HepG2 (cell line): ENCODE measurements around the gene NEURL2. TPM values are rescaled to one million over a fixed set of nuclear protein-coding genes. Genes with fewer than 3 reads are reported as not detected.

ENCODE experiments used
- ADNP ChIP-seq: sonication (generic); formaldehyde crosslinking; IDR thresholded peaks from 2 replicates; pipeline ENCODE4 v1.4.0; 2020; ENCODE audit warnings: missing genetic modification reagents
- CBX1 ChIP-seq: IDR thresholded peaks from one replicate; pipeline ENCODE4 v1.6.1; 2016; ENCODE audit warnings: antibody characterized with exemption, low read depth
- ESRRA ChIP-seq: sonication (generic); formaldehyde crosslinking; IDR thresholded peaks from 2 replicates; pipeline ENCODE4 v1.5.1; 2020; ENCODE audit warnings: mild to moderate bottlenecking, low read depth, missing genetic modification reagents
- HCFC1 ChIP-seq: fragments of 150-350 bp; IDR thresholded peaks from 2 replicates; pipeline ENCODE4 v1.6.1; 2014; ENCODE audit warnings: low read depth, low read length
- HNF4A ChIP-seq: sonication (generic); formaldehyde crosslinking; IDR thresholded peaks from 2 replicates; pipeline ENCODE4 v1.4.0; 2020; ENCODE audit warnings: missing genetic modification reagents
- KAT8 ChIP-seq: IDR thresholded peaks from 2 replicates; pipeline ENCODE4 v1.6.1; 2016; ENCODE audit warnings: missing genetic modification reagents, missing compliant biosample characterization
- NAIF1 ChIP-seq: sonication (generic); formaldehyde crosslinking; IDR thresholded peaks from 2 replicates; pipeline ENCODE4 v1.5.0; 2020; ENCODE audit warnings: mild to moderate bottlenecking, missing genetic modification reagents, borderline replicate concordance
- NR2F6 ChIP-seq, 2 experiments: IDR thresholded peaks; 2 replicates each; pipeline ENCODE4 v1.6.1; 2016; ENCODE audit warnings: antibody characterized with exemption in 1 of 2, mild to moderate bottlenecking in 1 of 2
- POGZ ChIP-seq: sonication (generic); formaldehyde crosslinking; IDR thresholded peaks from 2 replicates; pipeline ENCODE4 v1.4.0; 2020; ENCODE audit warnings: mild to moderate bottlenecking, missing genetic modification reagents
- PRDM10 ChIP-seq: sonication (generic); formaldehyde crosslinking; IDR thresholded peaks from 2 replicates; pipeline ENCODE4 v1.4.0; 2020; ENCODE audit warnings: low read depth, missing genetic modification reagents
- SAFB2 ChIP-seq: sonication (generic); formaldehyde crosslinking; IDR thresholded peaks from 2 replicates; pipeline ENCODE4 v1.5.1; 2020; ENCODE audit warnings: missing genetic modification reagents, low read depth, mild to moderate bottlenecking, borderline replicate concordance
- SMAD1 ChIP-seq: sonication (generic); formaldehyde crosslinking; IDR thresholded peaks from 2 replicates; pipeline ENCODE4 v1.4.0; 2020; ENCODE audit warnings: missing genetic modification reagents, low read depth, mild to moderate bottlenecking, borderline replicate concordance
- SRSF1 ChIP-seq: fragments of 200-400 bp; formaldehyde crosslinking; optimal IDR thresholded peaks from 2 replicates; pipeline ENCODE3; 2017; ENCODE audit warnings: mild to moderate bottlenecking, low read depth, low read length, moderate library complexity
- ZBTB26 ChIP-seq: IDR thresholded peaks from 2 replicates; pipeline ENCODE4 v1.6.1; 2016; ENCODE audit warnings: missing compliant biosample characterization, missing genetic modification reagents, borderline replicate concordance
- ZNF850 ChIP-seq: sonication (generic); formaldehyde crosslinking; conservative IDR thresholded peaks from 2 replicates; pipeline ENCODE4 v1.9.0; 2021; ENCODE audit warnings: mild to moderate bottlenecking, missing genetic modification reagents
- ZSCAN22 ChIP-seq: sonication (generic); formaldehyde crosslinking; IDR thresholded peaks from 2 replicates; pipeline ENCODE4 v1.4.0; 2020; ENCODE audit warnings: mild to moderate bottlenecking, missing genetic modification reagents
- polyA plus RNA-seq, 8 experiments: library from polyadenylated mRNA; depleted of rRNA in 3 of 8; stranded (reverse) in 7 of 8; unstranded in 1 of 8; fragments of >200 nt; fragmentation: Illumina TruSeq in 4 of 8; extraction: Trizol in 4 of 8; gene quantifications; 2 replicates each; pipeline versions ENCODE4 v1.2.1 to v1.2.3, GENCODE V29; 2011 to 2016; ENCODE audit warnings: low read depth in 4 of 8, missing spikeins in 1 of 8, mixed read lengths in 1 of 8; ENCODE audit not compliant: insufficient read depth in 1 of 8
- total RNA-seq, 5 experiments: library from RNA; depleted of rRNA; stranded (reverse); fragments of >200 nt; fragmentation: Illumina TruSeq; extraction: Trizol; gene quantifications; 2 replicates each; pipeline ENCODE4 v1.2.3, GENCODE V29; 2016; ENCODE audit warnings: low read depth in 1 of 5
- TF ChIP-seq, protein P1 (sequence below), 2 experiments: IDR thresholded peaks; 2 replicates each; pipeline ENCODE4 v1.6.1; 2011 to 2012; ENCODE audit warnings: low read length in 2 of 2, borderline replicate concordance in 1 of 2, low read depth in 1 of 2, mild to moderate bottlenecking in 1 of 2, moderate library complexity in 1 of 2
- TF ChIP-seq, protein P2 (sequence below): IDR thresholded peaks from 2 replicates; pipeline ENCODE4 v1.6.1; 2016; ENCODE audit warnings: missing compliant biosample characterization, missing genetic modification reagents, borderline replicate concordance

The NEURL2 gene
- total and polyA plus RNA-seq, 2 of the 13 experiments (the other 11 are each of a cell fraction or from before 2014, with no cell fraction given) = 7.2 to 9.7 TPM

- TF ChIP-seq, protein P1, sequence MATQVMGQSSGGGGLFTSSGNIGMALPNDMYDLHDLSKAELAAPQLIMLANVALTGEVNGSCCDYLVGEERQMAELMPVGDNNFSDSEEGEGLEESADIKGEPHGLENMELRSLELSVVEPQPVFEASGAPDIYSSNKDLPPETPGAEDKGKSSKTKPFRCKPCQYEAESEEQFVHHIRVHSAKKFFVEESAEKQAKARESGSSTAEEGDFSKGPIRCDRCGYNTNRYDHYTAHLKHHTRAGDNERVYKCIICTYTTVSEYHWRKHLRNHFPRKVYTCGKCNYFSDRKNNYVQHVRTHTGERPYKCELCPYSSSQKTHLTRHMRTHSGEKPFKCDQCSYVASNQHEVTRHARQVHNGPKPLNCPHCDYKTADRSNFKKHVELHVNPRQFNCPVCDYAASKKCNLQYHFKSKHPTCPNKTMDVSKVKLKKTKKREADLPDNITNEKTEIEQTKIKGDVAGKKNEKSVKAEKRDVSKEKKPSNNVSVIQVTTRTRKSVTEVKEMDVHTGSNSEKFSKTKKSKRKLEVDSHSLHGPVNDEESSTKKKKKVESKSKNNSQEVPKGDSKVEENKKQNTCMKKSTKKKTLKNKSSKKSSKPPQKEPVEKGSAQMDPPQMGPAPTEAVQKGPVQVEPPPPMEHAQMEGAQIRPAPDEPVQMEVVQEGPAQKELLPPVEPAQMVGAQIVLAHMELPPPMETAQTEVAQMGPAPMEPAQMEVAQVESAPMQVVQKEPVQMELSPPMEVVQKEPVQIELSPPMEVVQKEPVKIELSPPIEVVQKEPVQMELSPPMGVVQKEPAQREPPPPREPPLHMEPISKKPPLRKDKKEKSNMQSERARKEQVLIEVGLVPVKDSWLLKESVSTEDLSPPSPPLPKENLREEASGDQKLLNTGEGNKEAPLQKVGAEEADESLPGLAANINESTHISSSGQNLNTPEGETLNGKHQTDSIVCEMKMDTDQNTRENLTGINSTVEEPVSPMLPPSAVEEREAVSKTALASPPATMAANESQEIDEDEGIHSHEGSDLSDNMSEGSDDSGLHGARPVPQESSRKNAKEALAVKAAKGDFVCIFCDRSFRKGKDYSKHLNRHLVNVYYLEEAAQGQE (IDR thresholded peaks at IDR 0.05; ENCODE audit: borderline replicate concordance in 1 of 2, low read depth in 1 of 2, low read length in 2 of 2) = no peak
- TF ChIP-seq POGZ (CRISPR knock-in tag) (no peak), SMAD1 (CRISPR knock-in tag) (no peak), SAFB2 (CRISPR knock-in tag) (no peak), HNF4A (CRISPR knock-in tag) (peak; percentile 89), ZNF850 (CRISPR knock-in tag) (no peak), ZBTB26 (0 out of 2 replicates have a peak, but pooled peaks have one; percentile 54), PRDM10 (CRISPR knock-in tag) (0 out of 2 replicates have a peak, but pooled peaks have one; percentile 11), KAT8 (CRISPR knock-in tag) (peak; percentile 35; the same call in 1 of the 2 replicates), NAIF1 (CRISPR knock-in tag) (peak; percentile 80; the same call in 1 of the 2 replicates), ESRRA (CRISPR knock-in tag) (0 out of 2 replicates have a peak, but pooled peaks have one; percentile 44), ZSCAN22 (0 out of 2 replicates have a peak, but pooled peaks have one; percentile 38), HCFC1 (no peak), CBX1 (no peak), ADNP (CRISPR knock-in tag) (peak; percentile 85), SRSF1 (no peak), NR2F6 (IDR thresholded peaks at IDR 0.05) (peak; percentile 58), NR2F6 (CRISPR knock-in tag; IDR thresholded peaks at IDR 0.05) (peak; percentile 68)
- TF ChIP-seq, protein P2, sequence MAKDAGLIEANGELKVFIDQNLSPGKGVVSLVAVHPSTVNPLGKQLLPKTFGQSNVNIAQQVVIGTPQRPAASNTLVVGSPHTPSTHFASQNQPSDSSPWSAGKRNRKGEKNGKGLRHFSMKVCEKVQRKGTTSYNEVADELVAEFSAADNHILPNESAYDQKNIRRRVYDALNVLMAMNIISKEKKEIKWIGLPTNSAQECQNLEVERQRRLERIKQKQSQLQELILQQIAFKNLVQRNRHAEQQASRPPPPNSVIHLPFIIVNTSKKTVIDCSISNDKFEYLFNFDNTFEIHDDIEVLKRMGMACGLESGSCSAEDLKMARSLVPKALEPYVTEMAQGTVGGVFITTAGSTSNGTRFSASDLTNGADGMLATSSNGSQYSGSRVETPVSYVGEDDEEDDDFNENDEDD (CRISPR knock-in tag) = 0 out of 2 replicates have a peak, but pooled peaks have one; percentile 13
These were observed 30.6 kb upstream of the NEURL2 start (continued) for GRCh38 chr20:45921337-45922189.
